OCI-LY7 (cell line): ENCODE results near the gene UGT1A7. TPM values are rescaled to one million over a fixed set of nuclear protein-coding genes. Genes with fewer than 3 reads are reported as not detected.

Source experiments
- BruUV-seq: library from RNA; stranded (reverse); fragments of 400-500 nt; replicated peaks from 2 replicates; lab custom pipeline; 2021; lab: Mats Ljungman, UMichigan
- CTCF ChIA-PET: fragments of 300-600 bp; sonication (Branson Sonifier 250); formaldehyde crosslinking; loops from one replicate; lab custom pipeline; 2022; ENCODE audit warnings: antibody characterized with exemption; ENCODE audit not compliant: unreplicated experiment; lab: Charles Lee
- POLR2A ChIA-PET: fragments of 300-600 bp; sonication (Branson Sonifier 250); formaldehyde crosslinking; loops from one replicate; lab custom pipeline; 2022; ENCODE audit warnings: antibody characterized with exemption; lab: Charles Lee
- DNase-seq: peaks from one replicate; pipeline ENCODE4 v3.0.0-alpha.2; 2015; ENCODE audit warnings: low spot score
- H2AFZ ChIP-seq: fragments of 200-600 bp; sonication (generic), shearing (Covaris generic); 2 replicates; pipeline ENCODE4 v1.6.1; 2014; ENCODE audit warnings: mild to moderate bottlenecking, antibody characterized with exemption, low read length, moderate library complexity
- H3K27ac ChIP-seq: fragments of 200-600 bp; sonication (generic); 2 replicates; pipeline ENCODE4 v1.5.1; 2014; ENCODE audit warnings: mixed run types, low read depth, mild to moderate bottlenecking, moderate library complexity, low read length, inconsistent platforms; ENCODE audit not compliant: poor library complexity, severe bottlenecking
- H3K36me3 ChIP-seq: fragments of 200-600 bp; sonication (generic); 2 replicates; pipeline ENCODE4 v1.6.1; 2014; ENCODE audit warnings: mild to moderate bottlenecking, antibody characterized with exemption, low read length, moderate library complexity, mixed read lengths; ENCODE audit not compliant: insufficient read depth
- H3K4me1 ChIP-seq: fragments of 200-600 bp; sonication (generic); 2 replicates; pipeline ENCODE4 v1.5.1; 2014; ENCODE audit warnings: mild to moderate bottlenecking, low read length; ENCODE audit not compliant: insufficient read depth, poor library complexity, severe bottlenecking
- H3K4me2 ChIP-seq: fragments of 200-600 bp; sonication (generic); 2 replicates; pipeline ENCODE4 v1.6.1; 2014; ENCODE audit warnings: mild to moderate bottlenecking, low read length
- H3K4me3 ChIP-seq: fragments of 200-600 bp; sonication (generic); 2 replicates; pipeline ENCODE4 v1.5.1; 2014; ENCODE audit warnings: mild to moderate bottlenecking, low read depth, low read length; ENCODE audit not compliant: poor library complexity, severe bottlenecking
- H3K79me2 ChIP-seq: fragments of 200-600 bp; sonication (generic); 2 replicates; pipeline ENCODE4 v1.6.1; 2016; ENCODE audit warnings: low read depth, mild to moderate bottlenecking, low read length, moderate library complexity, mixed read lengths; ENCODE audit not compliant: insufficient read depth
- H3K9me2 ChIP-seq: fragments of 200-600 bp; sonication (generic); 2 replicates; pipeline ENCODE4 v1.6.1; 2016; ENCODE audit warnings: mild to moderate bottlenecking, low read length, mixed read lengths; ENCODE audit not compliant: insufficient read depth
- H3K9me3 ChIP-seq: fragments of 200-600 bp; sonication (generic); 2 replicates; pipeline ENCODE4 v1.6.1; 2014; ENCODE audit warnings: mild to moderate bottlenecking, mixed run types, low read length, mixed read lengths
- H4K20me1 ChIP-seq: fragments of 200-600 bp; sonication (generic); 2 replicates; pipeline ENCODE4 v1.6.1; 2014; ENCODE audit warnings: mild to moderate bottlenecking, antibody characterized with exemption, low read length, moderate library complexity, mixed read lengths; ENCODE audit not compliant: insufficient read depth
- CTCF ChIP-seq: fragments of 200-600 bp; sonication (generic); conservative IDR thresholded peaks from 2 replicates; pipeline ENCODE4 v1.5.1; 2014; ENCODE audit warnings: mild to moderate bottlenecking, antibody characterized with exemption, low read length, moderate library complexity, mixed read lengths
- EZH2phosphoT487 ChIP-seq: fragments of 200-600 bp; sonication (generic); IDR thresholded peaks from 2 replicates; pipeline ENCODE4 v1.6.1; 2018; ENCODE audit warnings: low read depth, borderline replicate concordance, mild to moderate bottlenecking, mixed run types, antibody characterized with exemption, low read length, moderate library complexity, mixed read lengths
- intact Hi-C: fragments of 100-400 bp; cut with micrococcal nuclease; formaldehyde crosslinking; loops from one replicate; pipeline ENCODE4 v1.10.0; 2022; ENCODE audit not compliant: unreplicated experiment
- total RNA-seq, 2 experiments: library from RNA; depleted of rRNA in 1 of 2; stranded (reverse); fragments of >200 nt in 1 of 2; shearing (Covaris generic) in 1 of 2; gene quantifications; 2 replicates each; pipeline ENCODE4 v1.2.3, GENCODE V29; 2014 to 2022

Gene UGT1A7
- total RNA-seq, 2 experiments from 2014 or later, result not detected

DNA sequence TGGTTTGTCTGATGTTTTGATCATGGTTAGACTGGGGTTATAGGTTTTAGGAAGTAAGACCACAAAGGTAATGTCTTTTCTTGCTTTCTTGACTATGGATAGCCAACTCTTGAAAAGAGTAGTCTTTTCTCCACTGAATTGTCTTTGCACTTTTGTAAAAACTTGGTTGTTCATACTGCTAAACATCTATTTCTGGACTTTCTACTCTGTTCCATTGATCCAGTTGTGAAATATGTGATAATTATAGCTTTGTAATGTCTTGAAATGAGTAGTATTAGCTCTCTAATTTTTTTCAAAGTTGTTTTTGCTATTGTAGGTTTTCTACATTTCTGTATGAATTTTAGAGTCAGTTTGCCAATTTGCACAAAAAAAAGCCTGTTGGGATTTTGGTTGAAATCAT is 23.1 kb upstream of the UGT1A7 start:
- Histone ChIP-seq H3K4me3 (no peak overlapping the region), H3K4me1 (no peaks in the 10 kb centered on the region), H3K27ac (no peak overlapping the region), H3K4me2 (no peak overlapping the region), H3K9me2 (no peaks in the 10 kb centered on the region), H3K36me3 (no peaks in the 10 kb centered on the region), H3K9me3 (no peaks in the 10 kb centered on the region), H3K79me2 (no peaks in the 10 kb centered on the region), H2AFZ (no peak overlapping the region), H4K20me1 (no peaks in the 10 kb centered on the region)
- TF ChIP-seq EZH2phosphoT487 (no peak), CTCF (no peak)
- POLR2A ChIA-PET, result no interaction called here
- intact Hi-C loops, result no loop called here
- BruUV-seq, result no TSS peak
- CTCF ChIA-PET, result no interaction called here
- no peak for DNase-seq

- CTCF ChIA-PET, result no interaction called here
- no TSS peak for BruUV-seq
- DNase-seq, result no peak
- no peak for TF ChIP-seq EZH2phosphoT487
- no peak for TF ChIP-seq CTCF
- Histone ChIP-seq H3K27ac (no peak overlapping the region), H3K4me1 (no peaks in the 10 kb centered on the region), H3K9me3 (no peaks in the 10 kb centered on the region), H3K4me3 (no peak overlapping the region), H3K4me2 (no peak overlapping the region), H2AFZ (no peak overlapping the region), H3K79me2 (no peaks in the 10 kb centered on the region), H3K36me3 (no peaks in the 10 kb centered on the region), H3K9me2 (peaks cover 3% of the 10 kb centered on the region; the same call in 1 of the 2 replicates), H4K20me1 (no peaks in the 10 kb centered on the region)
- POLR2A ChIA-PET, result no interaction called here
- intact Hi-C loops, result no loop called here
Measured at GRCh38 chr2:233663911-233664310, 17.8 kb upstream of the UGT1A7 start.

DNA sequence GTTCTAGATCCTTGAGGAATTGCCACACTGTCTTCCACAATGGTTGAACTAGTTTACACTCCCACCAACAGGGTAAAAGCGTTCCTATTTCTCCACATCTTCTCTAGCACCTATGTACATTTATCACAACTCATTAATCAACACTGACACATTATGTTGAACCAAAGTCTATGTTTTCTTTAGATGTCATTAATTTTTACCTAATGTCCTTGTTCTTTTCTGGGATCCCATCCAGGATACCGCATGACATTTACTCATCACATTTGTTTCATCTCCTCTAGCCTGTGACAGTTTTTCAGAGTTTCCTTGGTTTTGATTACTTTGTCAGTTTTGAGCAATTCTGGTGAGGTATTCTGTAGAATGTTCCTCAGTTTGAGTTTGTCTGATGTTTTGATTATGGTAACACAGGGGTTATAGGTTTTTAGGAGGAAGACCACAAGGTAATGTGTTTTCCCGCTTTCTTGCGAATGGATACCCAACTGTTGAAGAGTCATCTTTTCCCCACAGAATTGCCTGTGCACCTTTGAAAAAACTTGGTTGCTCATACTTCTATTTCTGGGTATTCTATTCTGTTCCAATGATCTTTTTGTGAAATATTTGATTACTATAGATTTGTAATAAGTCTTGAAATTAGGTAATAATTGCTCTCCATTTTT is 13.0 kb upstream of the UGT1A7 start:
- ChIA-PET CTCF (no interaction called here), POLR2A (no interaction called here)
- Histone ChIP-seq H3K4me3 (no peak overlapping the region), H3K9me2 (peaks cover 3% of the 10 kb centered on the region; the same call in 1 of the 2 replicates), H3K27ac (no peak overlapping the region), H3K4me2 (no peak overlapping the region), H3K9me3 (no peaks in the 10 kb centered on the region), H3K79me2 (no peaks in the 10 kb centered on the region), H3K4me1 (no peaks in the 10 kb centered on the region), H4K20me1 (no peaks in the 10 kb centered on the region), H2AFZ (no peak overlapping the region), H3K36me3 (no peaks in the 10 kb centered on the region)
- no peak for TF ChIP-seq CTCF
- no peak for TF ChIP-seq EZH2phosphoT487
- no TSS peak for BruUV-seq
- DNase-seq, result no peak
- intact Hi-C loops, result no loop called here
